IMR-90 (cell line): ENCODE data around the gene POLR1H. TPM values are rescaled to one million over a fixed set of nuclear protein-coding genes. Genes with fewer than 3 reads are reported as not detected.

Experiments used
- ATAC-seq: fragments of 200-7000 bp; cut with Tn5 transposase; 2 replicates; pipeline ENCODE4 v1.9.1; 2020; ENCODE audit warnings: low read depth, mild to moderate bottlenecking, moderate library complexity
- BruUV-seq: library from RNA; stranded (reverse); fragments of 400-500 nt; replicated peaks from 2 replicates; lab custom pipeline; 2021; lab: Mats Ljungman, UMichigan
- CTCF ChIA-PET: fragments of 300-600 bp; formaldehyde crosslinking; extraction: SDS; loops from one replicate; lab custom pipeline; 2021; ENCODE audit warnings: antibody characterized with exemption; lab: Yijun Ruan, JAX
- POLR2A ChIA-PET: fragments of 300-600 bp; sonication (Branson Sonifier 250); formaldehyde crosslinking; loops from one replicate; lab custom pipeline; 2022; ENCODE audit warnings: antibody characterized with exemption; ENCODE audit not compliant: unreplicated experiment; lab: Charles Lee
- DNase-seq: peaks from one replicate; pipeline ENCODE4 v3.0.0; 2013
- H2AFZ ChIP-seq: replicated peaks from 2 replicates; pipeline ENCODE3; 2013; ENCODE audit warnings: low read length, mild to moderate bottlenecking; ENCODE audit not compliant: poor library complexity
- H2AK5ac ChIP-seq: 2 replicates; pipeline ENCODE4 v1.6.1; 2013; ENCODE audit warnings: low read depth, low read length, inconsistent platforms
- H2AK9ac ChIP-seq: replicated peaks from 2 replicates; pipeline ENCODE3; 2013; ENCODE audit warnings: mild to moderate bottlenecking, low read depth, low read length, moderate library complexity; ENCODE audit not compliant: poor library complexity
- H2BK120ac ChIP-seq: 2 replicates; pipeline ENCODE4 v1.6.1; 2013; ENCODE audit warnings: low read depth, low read length, inconsistent platforms
- H2BK15ac ChIP-seq: 3 replicates; pipeline ENCODE4 v1.6.1; 2013; ENCODE audit warnings: low read depth, low read length, inconsistent platforms
- H2BK20ac ChIP-seq: 2 replicates; pipeline ENCODE4 v1.6.1; 2013; ENCODE audit warnings: low read depth, mild to moderate bottlenecking, inconsistent platforms, low read length, moderate library complexity
- H2BK5ac ChIP-seq: 2 replicates; pipeline ENCODE4 v1.6.1; 2013; ENCODE audit warnings: mild to moderate bottlenecking, low read depth, low read length, inconsistent platforms; ENCODE audit not compliant: poor library complexity, severe bottlenecking
- H3K14ac ChIP-seq: replicated peaks from 2 replicates; pipeline ENCODE4 v1.6.1; 2013; ENCODE audit warnings: low read depth, low read length, inconsistent platforms
- H3K18ac ChIP-seq: 2 replicates; pipeline ENCODE4 v1.6.1; 2013; ENCODE audit warnings: low read depth, low read length, control low read depth
- H3K23ac ChIP-seq: 2 replicates; pipeline ENCODE4 v1.6.1; 2013; ENCODE audit warnings: low read depth, low read length, inconsistent platforms
- H3K27ac ChIP-seq: 2 replicates; pipeline ENCODE4 v1.5.1; 2013; ENCODE audit warnings: mild to moderate bottlenecking, control low read depth, low read length; ENCODE audit not compliant: insufficient read depth
- H3K27me3 ChIP-seq: 2 replicates; pipeline ENCODE4 v1.6.1; 2013; ENCODE audit warnings: low read length; ENCODE audit not compliant: control insufficient read depth, insufficient read depth
- H3K36me3 ChIP-seq: 2 replicates; pipeline ENCODE4 v1.6.1; 2013; ENCODE audit warnings: low read length, mixed read lengths; ENCODE audit not compliant: control insufficient read depth, insufficient read depth
- H3K4ac ChIP-seq: 2 replicates; pipeline ENCODE4 v1.6.1; 2013; ENCODE audit warnings: low read depth, low read length, inconsistent platforms
- H3K4me1 ChIP-seq: 2 replicates; pipeline ENCODE4 v1.6.1; 2013; ENCODE audit warnings: low read length, mixed read lengths; ENCODE audit not compliant: control insufficient read depth, insufficient read depth
- H3K4me2 ChIP-seq: 2 replicates; pipeline ENCODE4 v1.6.1; 2013; ENCODE audit warnings: low read depth, mild to moderate bottlenecking, control low read depth, low read length, moderate library complexity
- H3K4me3 ChIP-seq: 2 replicates; pipeline ENCODE4 v1.5.1; 2013; ENCODE audit warnings: low read depth, mild to moderate bottlenecking, control low read depth, low read length, moderate library complexity; ENCODE audit not compliant: insufficient read depth
- H3K56ac ChIP-seq: 2 replicates; pipeline ENCODE4 v1.6.1; 2013; ENCODE audit warnings: low read length, inconsistent platforms; ENCODE audit not compliant: insufficient read depth; ENCODE audit errors: extremely low read depth
- H3K79me1 ChIP-seq, 2 experiments: 2 replicates each; pipeline ENCODE4 v1.6.1; 2013; ENCODE audit warnings: low read length in 2 of 2, inconsistent platforms in 1 of 2, low read depth in 1 of 2
- H3K9ac ChIP-seq: 2 replicates; pipeline ENCODE4 v1.6.1; 2013; ENCODE audit warnings: low read depth, low read length, control low read depth
- H3K9me1 ChIP-seq: 2 replicates; pipeline ENCODE4 v1.6.1; 2013; ENCODE audit warnings: low read length, inconsistent platforms; ENCODE audit not compliant: insufficient read depth
- H3K9me3 ChIP-seq: 2 replicates; pipeline ENCODE4 v1.6.1; 2013; ENCODE audit warnings: low read length; ENCODE audit not compliant: control insufficient read depth, insufficient read depth
- H4K20me1 ChIP-seq: 2 replicates; pipeline ENCODE4 v1.6.1; 2013; ENCODE audit warnings: low read length, inconsistent platforms; ENCODE audit not compliant: insufficient read depth
- H4K5ac ChIP-seq: 2 replicates; pipeline ENCODE4 v1.6.1; 2013; ENCODE audit warnings: mild to moderate bottlenecking, low read depth, low read length, control low read depth
- H4K8ac ChIP-seq, 2 experiments: 2 replicates each; pipeline ENCODE4 v1.6.1; 2013; ENCODE audit warnings: low read depth in 2 of 2, low read length in 2 of 2, control low read depth in 1 of 2, inconsistent platforms in 1 of 2
- H4K91ac ChIP-seq: 2 replicates; pipeline ENCODE4 v1.6.1; 2013; ENCODE audit warnings: low read depth, low read length, inconsistent platforms; ENCODE audit not compliant: insufficient read depth
- MAZ ChIP-seq: IDR thresholded peaks from 2 replicates; pipeline ENCODE4 v1.6.1; 2012; ENCODE audit warnings: low read depth, mild to moderate bottlenecking, low read length, improper control_type of control experiment, moderate library complexity, borderline replicate concordance
- NFE2L2 ChIP-seq: fragments of 150-350 bp; IDR thresholded peaks from 2 replicates; pipeline ENCODE4 v1.6.1; 2016; ENCODE audit warnings: low read depth, mild to moderate bottlenecking, low read length
- POLR2A ChIP-seq: IDR thresholded peaks from 2 replicates; pipeline ENCODE4 v1.6.1; 2012; ENCODE audit warnings: mild to moderate bottlenecking, low read depth, low read length
- WGBS, 2 experiments: methylation state at CpG; one replicate each; pipeline versions ENCODE4 v1.1.5 to v1.1.7; 2013; ENCODE audit warnings: missing lambda C conversion rate in 2 of 2; ENCODE audit not compliant: insufficient read length in 1 of 2; ENCODE audit errors: extremely low coverage in 2 of 2; 5-methylcytosine and 5-hydroxymethylcytosine counted together
- dilution Hi-C: fragments of 300-500 bp; cut with HindIII; formaldehyde crosslinking; loops from one replicate; pipeline ENCODE4 v1.14.3; 2018; ENCODE audit warnings: low sequenced_read_pairs; ENCODE audit not compliant: unreplicated experiment
- in situ Hi-C: fragments of 300-500 bp; cut with MboI; formaldehyde crosslinking; loops from 3 replicates; pipeline ENCODE4 v1.14.3; 2019; ENCODE audit warnings: low sequenced_read_pairs, inconsistent platforms, mixed read lengths
- intact Hi-C: fragments of 100-400 bp; cut with micrococcal nuclease; formaldehyde crosslinking; loops from 2 replicates; pipeline ENCODE4 v1.10.0; 2022
- polyA plus RNA-seq, 3 experiments: library from polyadenylated mRNA; depleted of rRNA; stranded (reverse); fragments of >200 nt; gene quantifications; 2 replicates each; pipeline ENCODE4 v1.2.3, GENCODE V29; 2012; ENCODE audit warnings: low replicate concordance in 1 of 3
- total RNA-seq: library from RNA; depleted of rRNA; stranded (reverse); fragments of >200 nt; gene quantifications from 2 replicates; pipeline ENCODE4 v1.2.3, GENCODE V29; 2012

Gene POLR1H
- total and polyA plus RNA-seq, 2 of the 4 experiments (the other 2 are of a cell fraction): 24.6 to 34.6 TPM

- POLR2A ChIA-PET: no interaction called here
- Histone ChIP-seq H2AFZ (peak overlapping the region; percentile 97), H3K14ac (peak overlapping the region; percentile 95), H3K18ac (peak overlapping the region; percentile 62), H3K23ac (peak overlapping the region; percentile 84; the same call in 1 of the 2 replicates), H2BK20ac (no peak overlapping the region), H3K4me1 (no peaks in the 10 kb centered on the region), H3K27me3 (peaks cover 18% of the 10 kb centered on the region), H2AK9ac (peak overlapping the region; percentile 19), H3K9ac (peak overlapping the region; percentile 80), H3K36me3 (peaks cover 8% of the 10 kb centered on the region; the same call in 1 of the 2 replicates), H3K56ac (peak overlapping the region; percentile 19; the same call in 1 of the 2 replicates), H4K5ac (peak overlapping the region; percentile 86), H3K79me1 (peaks cover 6 to 26% of the 10 kb centered on the region in 2 experiments), H3K9me3 (no peaks in the 10 kb centered on the region), H3K4me3 (peak overlapping the region; percentile 74), H2BK15ac (peak overlapping the region; percentile 75; the same call in 1 of the 3 replicates), H2BK5ac (peak overlapping the region; percentile 78), H4K20me1 (no peaks in the 10 kb centered on the region), H3K27ac (peak overlapping the region; percentile 81), H2BK120ac (peak overlapping the region; percentile 72; the same call in 1 of the 2 replicates), H3K4me2 (peak overlapping the region; percentile 98), H4K91ac (peak overlapping the region; percentile 83), H4K8ac (peak overlapping the region; percentile 88 to 97), H3K4ac (peak overlapping the region; percentile 90), H3K9me1 (no peaks in the 10 kb centered on the region; the same call in 1 of the 2 replicates), H2AK5ac (peak overlapping the region; percentile 88)
- in situ Hi-C loops (no loop called here), intact Hi-C loops (loop anchor here (2.0 kb wide), 2 partner anchors 35 to 63 kb away; no protein-coding TSS in a partner anchor), dilution Hi-C loops (no loop called here)
- no peak for DNase-seq
- ATAC-seq: no peak
- no TSS peak for BruUV-seq
- CTCF ChIA-PET: interaction anchor here (1.3 kb wide), 1 partner anchor 36 kb away, joined by 3 read pairs; no protein-coding TSS in a partner anchor
- WGBS, 2 experiments: 14 to 100% methylated on average over 1 to 2 of the region's 8 CpGs
- TF ChIP-seq NFE2L2 (no peak), MAZ (0 out of 2 replicates have a peak, but pooled peaks have one; percentile 11), POLR2A (0 out of 2 replicates have a peak, but pooled peaks have one; percentile 14)
Measured at GRCh38 chr6:30067460-30068139, 6.5 kb downstream of the POLR1H start.
